ENCODE measurements around the gene TAF11L11.
"Not testable (repeated sequence)": the region's sequence is repeated elsewhere in the genome, so short reads cannot be mapped to it uniquely, and the experiment has no call there.

Gene TAF11L11

DNA sequence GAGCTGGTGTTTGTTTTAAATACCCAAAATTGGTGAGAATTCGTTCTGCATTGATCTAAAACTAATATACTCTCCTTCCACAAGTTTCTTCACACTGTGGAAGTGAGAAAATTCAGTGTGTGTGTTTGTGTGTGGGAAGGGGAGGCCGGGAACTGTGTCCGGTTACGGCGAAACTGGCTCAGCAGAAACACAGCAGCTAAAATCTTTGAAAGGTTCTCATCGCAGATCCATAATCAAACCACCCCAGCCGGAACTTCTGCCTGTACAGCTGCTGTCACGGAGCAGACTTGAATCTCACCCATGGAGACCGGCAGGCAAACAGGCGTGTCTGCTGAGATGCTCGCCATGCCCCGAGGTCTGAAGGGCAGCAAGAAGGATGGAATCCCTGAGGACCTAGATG, 27.8 kb downstream of the TAF11L11 start, which contains the start of gene TAF11L13:
Gene TAF11L13 (plus strand): TSS at position 301 of the 400 bp plus-strand sequence.
- DNase-seq; H2AFZ ChIP-seq (ENCODE audit: insufficient read depth, low read length, poor library complexity); H4K8ac ChIP-seq (ENCODE audit: low read depth, low read length); H3K9me3 ChIP-seq (ENCODE audit: insufficient read depth, low read depth, low read length); H4K91ac ChIP-seq (ENCODE audit: low read depth, low read length); H3K23ac ChIP-seq (ENCODE audit: low read length); H3K4me3 ChIP-seq (ENCODE audit: low read depth, low read length); H3K79me1 ChIP-seq (ENCODE audit: low read length); H3K4me2 ChIP-seq (ENCODE audit: low read length); H3K14ac ChIP-seq (ENCODE audit: low read length); H4K12ac ChIP-seq (ENCODE audit: low read depth, low read length); H3K27ac ChIP-seq (ENCODE audit: low read depth, low read length); H3K27me3 ChIP-seq (ENCODE audit: insufficient read depth, low read length); H2BK120ac ChIP-seq (ENCODE audit: insufficient read depth, low read length, poor library complexity); H3K79me2 ChIP-seq (ENCODE audit: control insufficient read depth, insufficient read depth, low read length, poor library complexity); H2AK5ac ChIP-seq (ENCODE audit: low read length); H3K4me1 ChIP-seq (ENCODE audit: control insufficient read depth in 1 of 2, insufficient read depth in 2 of 2, low read length in 2 of 2); H3K4ac ChIP-seq (ENCODE audit: low read depth, low read length); H2BK12ac ChIP-seq (ENCODE audit: low read length); H3K36me3 ChIP-seq (ENCODE audit: control insufficient read depth in 1 of 2, insufficient read depth in 2 of 2, low read length in 2 of 2); H3K9ac ChIP-seq (ENCODE audit: low read length); H2BK5ac ChIP-seq (ENCODE audit: low read depth, low read length, poor library complexity); H3K18ac ChIP-seq (ENCODE audit: low read length): not testable (repeated sequence)
- no CpG with 5 or more reads among the region's 12 CpGs for WGBS (ENCODE audit: extremely low coverage, insufficient coverage, insufficient read length)

DNA sequence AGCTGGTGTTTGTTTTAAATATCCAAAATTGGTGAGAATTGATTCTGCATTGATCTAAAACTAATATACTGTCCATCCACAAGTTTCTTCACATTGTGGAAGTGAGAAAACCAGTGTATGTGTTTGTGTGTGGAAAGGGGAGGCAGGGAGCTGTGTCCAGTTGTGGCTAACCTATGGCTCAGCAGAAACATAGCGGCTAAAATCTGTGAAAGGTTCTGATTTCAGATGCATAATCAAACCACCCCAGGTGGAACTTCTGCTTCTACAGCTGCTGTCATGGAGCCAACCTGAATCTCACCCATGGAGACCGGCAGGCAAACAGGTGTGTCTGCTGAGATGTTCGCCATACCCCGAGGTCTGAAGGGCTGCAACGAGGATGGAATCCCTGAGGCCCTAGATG, 30.2 kb downstream of the TAF11L11 start, which contains the start of gene TAF11L14:
Gene TAF11L14 (plus strand): TSS at position 301 of the 400 bp plus-strand sequence.
- Histone ChIP-seq H4K12ac (ENCODE audit: low read depth, low read length) (no peak within 1 kb of the TSS), H3K27ac (ENCODE audit: low read depth, low read length) (no peak within 1 kb of the TSS), H3K36me3 (ENCODE audit: control insufficient read depth in 1 of 2, insufficient read depth in 2 of 2, low read length in 2 of 2) (no peaks in the 10 kb centered on the region), H3K23ac (ENCODE audit: low read length) (no peak within 1 kb of the TSS), H4K91ac (ENCODE audit: low read depth, low read length) (no peak within 1 kb of the TSS), H3K79me2 (ENCODE audit: control insufficient read depth, insufficient read depth, low read length, poor library complexity) (no peaks in the 10 kb centered on the region), H2BK5ac (ENCODE audit: low read depth, low read length, poor library complexity) (no peak within 1 kb of the TSS), H3K14ac (ENCODE audit: low read length) (no peak within 1 kb of the TSS), H3K4me1 (ENCODE audit: control insufficient read depth in 1 of 2, insufficient read depth in 2 of 2, low read length in 2 of 2) (no peaks in the 10 kb centered on the region), H3K4me3 (ENCODE audit: low read depth, low read length) (no peak within 1 kb of the TSS), H4K8ac (ENCODE audit: low read depth, low read length) (no peak within 1 kb of the TSS), H2BK12ac (ENCODE audit: low read length) (no peak within 1 kb of the TSS), H2AFZ (ENCODE audit: insufficient read depth, low read length, poor library complexity) (no peak within 1 kb of the TSS), H3K4ac (ENCODE audit: low read depth, low read length) (no peak within 1 kb of the TSS), H3K27me3 (ENCODE audit: insufficient read depth, low read length) (no peaks in the 10 kb centered on the region), H3K4me2 (ENCODE audit: low read length) (no peak within 1 kb of the TSS), H3K79me1 (ENCODE audit: low read length) (no peaks in the 10 kb centered on the region), H2BK120ac (ENCODE audit: insufficient read depth, low read length, poor library complexity) (no peak within 1 kb of the TSS), H3K18ac (ENCODE audit: low read length) (no peak within 1 kb of the TSS), H3K9me3 (ENCODE audit: insufficient read depth, low read depth, low read length) (no peaks in the 10 kb centered on the region), H2AK5ac (ENCODE audit: low read length) (no peak within 1 kb of the TSS), H3K9ac (ENCODE audit: low read length) (no peak within 1 kb of the TSS)
- no CpG with 5 or more reads among the region's 5 CpGs for WGBS (ENCODE audit: extremely low coverage, insufficient coverage, insufficient read length)
- no peak for DNase-seq

DNA sequence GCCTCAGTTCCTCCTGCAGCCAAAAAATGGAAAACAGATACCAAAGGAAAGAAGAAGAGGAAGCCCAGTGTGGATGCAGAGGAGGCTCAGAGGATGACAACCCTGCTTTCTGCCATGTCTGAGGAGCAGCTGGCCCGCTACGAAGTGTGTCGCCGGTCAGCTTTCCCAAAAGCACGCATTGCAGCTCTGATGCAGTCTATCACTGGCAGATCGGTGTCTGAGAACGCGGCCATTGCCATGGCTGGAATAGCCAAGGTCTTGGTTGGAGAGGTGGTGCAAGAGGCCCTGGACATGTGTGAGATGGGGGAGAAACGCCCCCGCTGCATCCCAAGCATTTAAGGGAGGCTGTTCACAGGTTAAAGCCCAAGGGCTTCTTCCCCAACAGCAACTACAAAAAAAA, 45.2 kb downstream of the TAF11L11 start:
- H4K91ac ChIP-seq (ENCODE audit: low read depth, low read length); H3K9me3 ChIP-seq (ENCODE audit: insufficient read depth, low read depth, low read length); H3K4me3 ChIP-seq (ENCODE audit: low read depth, low read length); H2AK5ac ChIP-seq (ENCODE audit: low read length); H2AFZ ChIP-seq (ENCODE audit: insufficient read depth, low read length, poor library complexity); H3K79me1 ChIP-seq (ENCODE audit: low read length); H4K8ac ChIP-seq (ENCODE audit: low read depth, low read length); H4K12ac ChIP-seq (ENCODE audit: low read depth, low read length); H2BK5ac ChIP-seq (ENCODE audit: low read depth, low read length, poor library complexity); DNase-seq; H2BK120ac ChIP-seq (ENCODE audit: insufficient read depth, low read length, poor library complexity); H3K4me1 ChIP-seq (ENCODE audit: control insufficient read depth in 1 of 2, insufficient read depth in 2 of 2, low read length in 2 of 2); H3K4ac ChIP-seq (ENCODE audit: low read depth, low read length); H3K14ac ChIP-seq (ENCODE audit: low read length); H3K23ac ChIP-seq (ENCODE audit: low read length); H3K27me3 ChIP-seq (ENCODE audit: insufficient read depth, low read length); H3K4me2 ChIP-seq (ENCODE audit: low read length); H3K18ac ChIP-seq (ENCODE audit: low read length); H3K27ac ChIP-seq (ENCODE audit: low read depth, low read length); H3K9ac ChIP-seq (ENCODE audit: low read length); H3K79me2 ChIP-seq (ENCODE audit: control insufficient read depth, insufficient read depth, low read length, poor library complexity); H2BK12ac ChIP-seq (ENCODE audit: low read length); H3K36me3 ChIP-seq (ENCODE audit: control insufficient read depth in 1 of 2, insufficient read depth in 2 of 2, low read length in 2 of 2): not testable (repeated sequence)
- WGBS (ENCODE audit: extremely low coverage, insufficient coverage, insufficient read length) = no CpG with 5 or more reads among the region's 10 CpGs

DNA sequence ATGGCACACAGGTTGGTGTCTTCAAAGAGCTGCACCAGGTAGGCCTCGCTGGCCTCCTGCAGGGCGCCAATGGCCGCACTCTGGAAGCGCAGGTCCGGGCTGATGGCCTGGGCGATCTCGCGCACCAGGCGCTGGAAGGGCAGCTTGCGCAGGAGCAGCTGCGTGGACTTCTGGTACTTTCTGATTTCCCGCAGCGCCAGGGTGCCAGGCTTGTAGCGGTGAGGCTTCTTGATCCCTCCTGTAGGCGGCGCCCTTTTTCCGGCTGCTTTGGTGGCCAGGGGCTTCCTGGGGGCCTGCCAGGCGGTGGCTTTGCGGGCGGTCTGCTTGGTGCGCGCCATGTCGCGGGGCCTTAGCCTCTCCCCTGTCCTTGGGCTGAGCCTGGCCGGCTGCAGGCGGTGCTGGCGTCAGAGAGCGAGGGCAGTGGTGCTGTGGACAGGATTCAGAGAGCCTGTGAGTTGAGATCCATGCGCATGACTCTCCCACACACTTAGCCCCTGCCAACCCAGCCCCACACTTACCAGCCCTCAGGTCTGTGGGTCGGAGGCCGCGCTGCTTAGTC, 51.3 kb downstream of the TAF11L11 start:
- H2AK5ac ChIP-seq (ENCODE audit: low read length); H4K91ac ChIP-seq (ENCODE audit: low read depth, low read length); H3K9ac ChIP-seq (ENCODE audit: low read length); H3K79me1 ChIP-seq (ENCODE audit: low read length); H3K9me3 ChIP-seq (ENCODE audit: insufficient read depth, low read depth, low read length); H3K4me3 ChIP-seq (ENCODE audit: low read depth, low read length); H3K14ac ChIP-seq (ENCODE audit: low read length); H3K27me3 ChIP-seq (ENCODE audit: insufficient read depth, low read length); H3K4me2 ChIP-seq (ENCODE audit: low read length); H3K36me3 ChIP-seq (ENCODE audit: control insufficient read depth in 1 of 2, insufficient read depth in 2 of 2, low read length in 2 of 2); H3K79me2 ChIP-seq (ENCODE audit: control insufficient read depth, insufficient read depth, low read length, poor library complexity); H4K8ac ChIP-seq (ENCODE audit: low read depth, low read length); H3K23ac ChIP-seq (ENCODE audit: low read length); H3K18ac ChIP-seq (ENCODE audit: low read length); H3K27ac ChIP-seq (ENCODE audit: low read depth, low read length); H2BK5ac ChIP-seq (ENCODE audit: low read depth, low read length, poor library complexity); H2AFZ ChIP-seq (ENCODE audit: insufficient read depth, low read length, poor library complexity); H2BK120ac ChIP-seq (ENCODE audit: insufficient read depth, low read length, poor library complexity); DNase-seq; H4K12ac ChIP-seq (ENCODE audit: low read depth, low read length); H3K4ac ChIP-seq (ENCODE audit: low read depth, low read length); H2BK12ac ChIP-seq (ENCODE audit: low read length); H3K4me1 ChIP-seq (ENCODE audit: control insufficient read depth in 1 of 2, insufficient read depth in 2 of 2, low read length in 2 of 2): not testable (repeated sequence)
- WGBS (ENCODE audit: extremely low coverage, insufficient coverage, insufficient read length) = no CpG with 5 or more reads among the region's 32 CpGs

Measured in trophoblast cell (in vitro differentiated cells and primary cell).